Vagina (tissue), 2 donors: ENCODE results near the gene ADAM23. TPM values are rescaled to one million over a fixed set of nuclear protein-coding genes. Genes with fewer than 3 reads are reported as not detected.

Experiments used
- DNase-seq, 2 donors: peaks; one replicate each; pipeline ENCODE4 v3.0.0-alpha.2; 2017; ENCODE audit errors: extremely low spot score in 2 of 2
- H3K27ac ChIP-seq: fragments of 200-600 bp; sonication (generic); one replicate; pipeline ENCODE4 v1.5.1; 2019
- H3K27me3 ChIP-seq: fragments of 200-600 bp; sonication (generic); one replicate; pipeline ENCODE4 v1.5.1; 2019
- H3K36me3 ChIP-seq, 2 donors: fragments of 200-600 bp; sonication (generic); one replicate each; pipeline ENCODE4 v1.5.1; 2017 to 2019
- H3K4me1 ChIP-seq: fragments of 200-600 bp; sonication (generic); one replicate; pipeline ENCODE4 v1.5.1; 2019
- H3K4me3 ChIP-seq, 2 donors: fragments of 200-600 bp; sonication (generic); 1 replicate in 1 of 2; 2 replicates in 1 of 2; pipeline ENCODE4 v1.5.1; 2016 to 2019
- H3K9me3 ChIP-seq: fragments of 200-600 bp; sonication (generic); one replicate; pipeline ENCODE4 v1.5.1; 2019
- CTCF ChIP-seq, 3 experiments: fragments of 450-650 bp in 2 of 3; fragments of 200-600 bp in 1 of 3; sonication (generic) in 1 of 3; IDR thresholded peaks; one replicate each; pipeline ENCODE4 v1.5.1; 2017 to 2019; ENCODE audit warnings: antibody characterized with exemption in 3 of 3, mild to moderate bottlenecking in 2 of 3, moderate library complexity in 2 of 3
- POLR2A ChIP-seq, 2 donors: fragments of 450-650 bp; IDR thresholded peaks; one replicate each; pipeline ENCODE4 v1.6.1; 2017; ENCODE audit warnings: antibody characterized with exemption in 2 of 2, mild to moderate bottlenecking in 2 of 2, moderate library complexity in 2 of 2
- POLR2AphosphoS5 ChIP-seq, 2 donors: sonication (generic); formaldehyde crosslinking; IDR thresholded peaks; one replicate each; pipeline ENCODE4 v1.9.0; 2017; ENCODE audit warnings: antibody characterized with exemption in 2 of 2, mild to moderate bottlenecking in 2 of 2, low read depth in 1 of 2; ENCODE audit not compliant: insufficient read depth in 1 of 2
- intact Hi-C: fragments of 100-400 bp; cut with DNase I; formaldehyde crosslinking; loops from one replicate; pipeline ENCODE4 v1.15.1; 2023
- total RNA-seq: library from RNA; depleted of rRNA; stranded (reverse); fragments of >200 nt; gene quantifications from one replicate; pipeline ENCODE4 v1.2.3, GENCODE V29; 2016

The ADAM23 gene
- total RNA-seq, 1 donor from 2014 or later: 5.2 TPM

GRCh38 chr2:206480620-206481019, 37.3 kb downstream of the ADAM23 start:
- Histone ChIP-seq H3K4me1 (no peaks in the 10 kb centered on the region), H3K27me3 (no peaks in the 10 kb centered on the region), H3K9me3 (no peaks in the 10 kb centered on the region), H3K36me3 (no peaks in the 10 kb centered on the region), H3K27ac (no peak overlapping the region), H3K4me3 (no peak overlapping the region)
- intact Hi-C loops: no loop called here
- TF ChIP-seq POLR2AphosphoS5 (IDR thresholded peaks at IDR 0.05; ENCODE audit: insufficient read depth in 1 of 2, low read depth in 1 of 2) (no peak), POLR2A (IDR thresholded peaks at IDR 0.05) (no peak), CTCF (IDR thresholded peaks at IDR 0.05) (no peak)
- DNase-seq: no peak

- H3K27ac ChIP-seq: no peak overlapping the region
- no peaks in the 10 kb centered on the region for H3K4me1 ChIP-seq
- intact Hi-C loops: no loop called here
- H3K4me3 ChIP-seq: no peak overlapping the region
- DNase-seq: no peak
- H3K9me3 ChIP-seq: no peaks in the 10 kb centered on the region
- H3K36me3 ChIP-seq: no peaks in the 10 kb centered on the region
- TF ChIP-seq POLR2A (IDR thresholded peaks at IDR 0.05): no peak
- no peak for TF ChIP-seq POLR2AphosphoS5 (IDR thresholded peaks at IDR 0.05; ENCODE audit: insufficient read depth in 1 of 2, low read depth in 1 of 2)
- TF ChIP-seq CTCF (IDR thresholded peaks at IDR 0.05): no peak
- H3K27me3 ChIP-seq: no peaks in the 10 kb centered on the region
Observed at GRCh38 chr2:206481056-206481455, 37.7 kb downstream of the ADAM23 start.

GRCh38 chr2:206482123-206482522, 38.8 kb downstream of the ADAM23 start:
- DNase-seq: no peak
- intact Hi-C loops: no loop called here
- H3K4me3 ChIP-seq: no peak overlapping the region
- H3K9me3 ChIP-seq: no peaks in the 10 kb centered on the region
- H3K4me1 ChIP-seq: no peaks in the 10 kb centered on the region
- no peaks in the 10 kb centered on the region for H3K27me3 ChIP-seq
- H3K27ac ChIP-seq: no peak overlapping the region
- H3K36me3 ChIP-seq: no peaks in the 10 kb centered on the region
- TF ChIP-seq POLR2A (IDR thresholded peaks at IDR 0.05) (no peak), POLR2AphosphoS5 (IDR thresholded peaks at IDR 0.05; ENCODE audit: insufficient read depth in 1 of 2, low read depth in 1 of 2) (peak in 1 of 2 donors; percentile 63), CTCF (IDR thresholded peaks at IDR 0.05) (no peak)

- Histone ChIP-seq H3K27me3 (no peaks in the 10 kb centered on the region), H3K9me3 (no peaks in the 10 kb centered on the region), H3K27ac (no peak overlapping the region), H3K4me1 (no peaks in the 10 kb centered on the region), H3K4me3 (no peak overlapping the region), H3K36me3 (no peaks in the 10 kb centered on the region)
- TF ChIP-seq POLR2A (IDR thresholded peaks at IDR 0.05) (no peak), POLR2AphosphoS5 (IDR thresholded peaks at IDR 0.05; ENCODE audit: insufficient read depth in 1 of 2, low read depth in 1 of 2) (no peak), CTCF (IDR thresholded peaks at IDR 0.05) (no peak)
- DNase-seq: no peak
- intact Hi-C loops: no loop called here
Observed at GRCh38 chr2:206482633-206483032, 39.3 kb downstream of the ADAM23 start.

GRCh38 chr2:206488053-206488452, 44.7 kb downstream of the ADAM23 start:
- H3K4me3 ChIP-seq: no peak overlapping the region
- intact Hi-C loops: no loop called here
- H3K36me3 ChIP-seq: no peaks in the 10 kb centered on the region
- H3K27ac ChIP-seq: no peak overlapping the region
- H3K4me1 ChIP-seq: no peaks in the 10 kb centered on the region
- H3K27me3 ChIP-seq: no peaks in the 10 kb centered on the region
- no peak for TF ChIP-seq CTCF (IDR thresholded peaks at IDR 0.05)
- no peak for TF ChIP-seq POLR2AphosphoS5 (IDR thresholded peaks at IDR 0.05; ENCODE audit: insufficient read depth in 1 of 2, low read depth in 1 of 2)
- TF ChIP-seq POLR2A (IDR thresholded peaks at IDR 0.05): no peak
- no peaks in the 10 kb centered on the region for H3K9me3 ChIP-seq
- DNase-seq: no peak
